Activated CD8-positive, alpha-beta memory T cell treated with anti-CD3 and anti-CD28 coated beads, Interleukin-2, amount 50 U/mL, for 4 hours (primary cell): ENCODE data around the gene ADGRF1.

ENCODE experiments used
- DNase-seq: peaks from one replicate; pipeline ENCODE4 v3.0.0-alpha.2; 2020

ADGRF1 gene

GRCh38 chr6:46973029-46973428, 69.1 kb downstream of the ADGRF1 start:
- DNase-seq, result no peak

- no peak for DNase-seq
These were observed 69.6 kb downstream of the ADGRF1 start for GRCh38 chr6:46972531-46972930.

GRCh38 chr6:46969206-46969605, 72.9 kb downstream of the ADGRF1 start:
- DNase-seq, result no peak

GRCh38 chr6:46967826-46968349, 74.2 kb downstream of the ADGRF1 start:
- no peak for DNase-seq

- DNase-seq, result no peak
These were observed 77.2 kb downstream of the ADGRF1 start for GRCh38 chr6:46964716-46965519.

GRCh38 chr6:46963626-46964025, 78.5 kb downstream of the ADGRF1 start:
- no peak for DNase-seq

GRCh38 chr6:46963039-46963438, 79.1 kb downstream of the ADGRF1 start:
- DNase-seq, result no peak

- DNase-seq, result no peak
These were observed 80.4 kb downstream of the ADGRF1 start for GRCh38 chr6:46961711-46962110.

GRCh38 chr6:46961232-46961631, 80.9 kb downstream of the ADGRF1 start:
- DNase-seq, result no peak

- no peak for DNase-seq
These were observed 82.7 kb downstream of the ADGRF1 start for GRCh38 chr6:46959419-46959818.

- no peak for DNase-seq
These were observed 85.7 kb downstream of the ADGRF1 start for GRCh38 chr6:46956409-46956808.

- DNase-seq, result no peak
These were observed 87.2 kb downstream of the ADGRF1 start for GRCh38 chr6:46954837-46955451.

GRCh38 chr6:46953921-46954320, 88.2 kb downstream of the ADGRF1 start:
- no peak for DNase-seq

- DNase-seq, result no peak
These were observed 92.4 kb downstream of the ADGRF1 start for GRCh38 chr6:46949632-46950280.

GRCh38 chr6:46948699-46949098, 93.4 kb downstream of the ADGRF1 start:
- no peak for DNase-seq
